ENCODE data around the gene FGD4.

- TF ChIP-seq CTCF (IDR thresholded peaks at IDR 0.05): no peak
- TF ChIP-seq POLR2A (IDR thresholded peaks at IDR 0.05): no peak
Observed at GRCh38 chr12:32603858-32604257, 204.5 kb downstream of the FGD4 start.

All from body of pancreas (tissue), 4 donors.